GM18499 (cell line): Measurements from ENCODE around the gene CBY2.
"Not testable (repeated sequence)": the region's sequence is repeated elsewhere in the genome, so short reads cannot be mapped to it uniquely, and the experiment has no call there.

Source experiments
- ATAC-seq: cut with Tn5 transposase; IDR thresholded peaks from one replicate; pipeline ENCODE4 v1.9.1; 2021; ENCODE audit warnings: moderate number of reproducible peaks; ENCODE audit not compliant: insufficient read depth, unreplicated experiment

CBY2 gene

GRCh38 chr13:45737571-45738017, 35.5 kb downstream of the CBY2 start:
- no peak for ATAC-seq

- ATAC-seq: no peak
These were observed 40.9 kb downstream of the CBY2 start for GRCh38 chr13:45742985-45743384.

DNA sequence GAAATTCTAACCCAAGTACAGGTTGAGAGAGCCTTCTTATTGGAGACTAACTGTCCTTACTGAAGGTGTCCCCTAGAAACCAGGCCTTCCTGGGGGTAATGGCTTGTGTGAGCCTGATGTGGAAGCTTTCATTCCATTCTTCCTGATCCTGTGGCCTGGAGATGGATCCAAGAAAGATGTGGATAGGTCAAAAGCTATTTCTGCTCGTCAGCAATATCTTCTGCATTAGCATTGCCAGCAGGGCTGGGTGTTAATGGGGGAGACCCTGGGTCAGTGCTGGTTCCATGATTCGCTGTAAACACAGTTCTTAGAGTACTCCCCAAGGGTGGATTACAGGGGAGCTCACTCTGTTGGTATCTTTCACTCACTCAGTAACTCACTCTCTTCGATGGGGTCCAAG, 42.9 kb downstream of the CBY2 start:
- ATAC-seq: no peak

GRCh38 chr13:45747071-45747470, 45.0 kb downstream of the CBY2 start:
- ATAC-seq: no peak

DNA sequence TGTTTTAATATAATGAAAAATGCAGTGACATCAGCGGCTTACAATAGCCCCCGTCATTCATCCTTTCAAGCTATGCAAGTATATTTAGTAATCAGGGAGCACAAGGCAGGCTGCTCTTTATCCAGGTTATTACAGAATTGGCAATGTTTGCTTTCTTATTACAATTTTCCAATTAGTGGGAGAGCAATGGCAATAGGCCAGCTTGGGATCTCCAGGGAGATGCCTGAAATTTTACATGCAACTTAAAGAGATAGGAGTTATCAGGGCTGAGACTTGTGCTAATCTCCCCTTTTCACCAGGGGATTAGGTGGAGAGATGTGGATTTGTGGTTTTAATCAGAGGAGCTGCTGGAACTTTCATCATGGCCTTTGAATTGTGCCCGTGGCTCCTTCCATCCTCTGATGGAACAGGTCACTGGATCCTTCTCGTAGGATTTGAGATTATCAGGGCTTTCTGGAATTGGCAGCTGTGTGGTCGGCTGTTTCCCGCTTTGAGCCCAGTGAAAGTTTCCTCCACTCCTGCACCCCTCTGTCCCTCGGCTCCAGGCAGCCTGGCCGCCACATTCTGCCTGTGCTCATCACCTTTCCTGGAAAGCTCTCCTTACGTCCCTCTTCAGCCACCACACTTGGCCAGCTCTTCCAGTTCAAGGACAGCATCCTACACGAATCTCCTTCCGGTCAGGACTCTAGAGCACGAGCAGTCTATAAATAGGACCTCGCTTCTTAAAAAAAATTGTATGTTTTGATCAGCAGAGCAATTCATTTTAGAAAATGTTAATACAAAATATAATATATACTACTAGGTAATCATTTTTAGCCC, 47.0 kb downstream of the CBY2 start:
- no peak for ATAC-seq

DNA sequence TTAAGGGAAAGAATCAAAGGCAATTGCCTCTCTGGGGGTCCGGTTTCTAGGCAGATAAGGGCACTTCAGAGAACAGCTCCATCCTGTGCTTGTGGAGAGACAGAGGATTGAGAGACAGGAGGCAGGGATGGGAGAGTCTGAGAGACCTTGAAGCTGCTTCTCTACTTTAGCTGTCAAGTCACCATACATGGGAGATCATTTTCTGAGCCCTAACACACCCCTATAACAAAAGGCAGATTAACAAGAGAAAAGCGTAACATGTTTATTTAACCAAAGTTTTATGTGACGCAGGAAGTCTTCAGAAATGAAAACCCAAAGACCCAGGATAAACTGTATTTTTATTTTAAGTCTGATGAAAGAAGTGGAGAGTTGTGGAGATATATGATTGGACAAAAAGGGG, 48.4 kb downstream of the CBY2 start:
- ATAC-seq: no peak

GRCh38 chr13:45751885-45752284, 49.8 kb downstream of the CBY2 start:
- ATAC-seq: no peak

DNA sequence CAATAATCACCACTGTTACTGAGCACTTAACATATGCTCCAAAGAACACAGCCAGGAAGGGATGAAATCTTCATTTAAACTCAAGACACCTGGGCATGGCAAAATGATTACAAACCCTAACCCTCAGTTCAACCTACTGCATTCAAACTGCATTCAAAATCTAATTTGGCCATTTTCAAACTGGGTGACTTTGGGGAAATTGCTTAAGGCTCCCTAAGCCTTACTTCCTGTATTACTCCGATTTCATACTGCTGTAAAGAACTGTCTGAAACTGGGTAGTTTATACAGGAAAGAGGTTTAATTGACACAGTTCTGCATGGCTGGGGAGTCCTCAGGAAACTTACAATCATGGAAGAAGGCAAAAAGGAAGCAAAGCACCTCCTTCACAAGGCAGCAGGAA, 50.4 kb downstream of the CBY2 start:
- no peak for ATAC-seq

DNA sequence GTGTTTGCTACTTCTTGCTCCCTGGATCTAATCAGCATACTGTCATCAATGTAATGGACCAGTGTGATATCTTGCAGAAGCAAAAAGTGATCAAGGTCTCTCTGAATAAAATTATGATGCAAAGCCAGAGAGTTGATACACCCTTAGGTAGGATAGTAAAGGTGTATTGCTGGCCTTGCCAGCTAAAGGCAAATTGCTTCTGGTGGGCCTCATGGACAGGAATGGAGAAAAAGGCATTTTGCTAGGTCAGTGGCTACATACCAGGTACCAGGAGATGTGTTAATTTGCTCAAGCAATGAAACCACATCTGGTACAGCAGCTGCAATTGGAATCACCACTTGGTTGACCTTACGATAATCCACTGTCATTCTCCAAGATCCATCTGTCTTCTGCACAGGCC, 54.4 kb downstream of the CBY2 start:
- ATAC-seq: not testable (repeated sequence)

- not testable (repeated sequence) for ATAC-seq
These were observed 55.5 kb downstream of the CBY2 start for GRCh38 chr13:45757589-45757988.

DNA sequence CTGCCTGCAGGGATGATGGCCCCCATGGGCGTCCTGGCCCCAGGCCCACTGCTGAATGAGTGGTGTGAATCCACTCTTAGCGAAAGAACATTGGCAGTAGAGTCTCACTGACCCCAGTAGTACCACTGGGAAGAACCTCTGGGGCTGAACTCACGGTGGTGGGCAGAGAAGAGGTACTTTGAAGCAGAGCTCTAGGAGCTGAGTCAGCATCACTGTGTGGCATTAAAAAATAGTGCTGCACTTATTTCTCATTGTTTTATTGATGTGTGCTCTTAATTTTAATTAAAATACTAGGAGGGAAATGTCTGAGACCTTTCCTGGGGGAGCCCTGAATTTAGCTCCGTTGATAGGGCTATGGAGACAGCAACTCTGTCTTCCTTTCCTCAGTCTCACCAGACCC, 61.3 kb downstream of the CBY2 start:
- ATAC-seq: no peak
